ENCODE data around the gene MAPKAP1.
"Not testable (repeated sequence)": the region's sequence is repeated elsewhere in the genome, so short reads cannot be mapped to it uniquely, and the experiment has no call there.

MAPKAP1 gene

GRCh38 chr9:125407432-125407973 is 299.5 kb downstream of the MAPKAP1 start:
- DNase-seq, result no peak

- DNase-seq, result no peak
These were observed 300.3 kb downstream of the MAPKAP1 start for GRCh38 chr9:125406810-125407087.

GRCh38 chr9:125405938-125406809 is 300.8 kb downstream of the MAPKAP1 start:
- DNase-seq, result no peak

GRCh38 chr9:125404733-125405132 is 302.3 kb downstream of the MAPKAP1 start:
- no peak for DNase-seq

DNA sequence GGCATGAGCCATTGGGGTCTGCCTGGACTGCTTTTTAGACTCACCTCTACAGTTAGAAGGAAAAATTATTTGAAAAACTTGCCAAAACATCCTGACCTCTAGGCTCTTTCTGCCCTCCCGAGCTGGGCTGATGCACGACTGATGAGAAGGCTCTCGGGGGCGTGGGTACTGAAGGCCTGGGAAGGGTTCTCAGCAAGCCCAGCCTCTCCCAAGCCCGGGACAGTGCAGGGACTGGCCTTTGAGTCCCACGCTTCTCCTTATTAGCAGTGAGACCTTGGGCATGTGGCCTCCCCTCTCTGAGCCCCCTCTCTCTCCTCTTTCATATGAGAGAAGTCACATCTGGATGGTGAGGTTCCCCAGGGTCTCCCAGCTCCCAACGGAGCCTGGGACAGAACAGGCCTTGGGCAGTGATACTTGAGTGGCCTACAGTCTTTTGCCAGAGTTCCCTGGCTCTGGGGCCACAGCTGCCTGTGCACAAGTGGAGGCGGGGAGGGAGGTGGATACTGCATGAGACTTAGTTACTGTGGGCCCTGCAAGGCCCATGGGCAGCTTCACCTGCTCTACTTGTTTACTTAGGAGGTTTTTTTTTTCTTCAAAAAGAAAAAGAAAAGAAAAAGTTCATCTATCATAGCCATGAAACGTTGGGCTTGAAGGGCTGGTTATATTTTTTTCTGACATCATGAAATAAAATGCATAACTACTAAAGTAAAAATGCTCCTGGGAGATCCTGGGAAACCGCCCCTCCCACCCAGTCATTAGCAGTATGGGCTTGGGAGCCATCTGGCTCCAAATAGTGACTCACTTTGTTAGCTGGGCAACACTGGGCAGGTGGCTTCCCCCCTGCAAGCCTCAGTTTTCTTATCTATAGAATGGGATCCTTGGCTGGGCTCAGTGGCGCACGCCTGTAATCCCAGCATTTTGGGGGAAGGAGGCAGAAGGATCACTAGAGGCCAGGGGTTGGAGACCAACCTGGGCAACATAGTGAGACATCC is 306.0 kb downstream of the MAPKAP1 start:
- no peak for DNase-seq

- not testable (repeated sequence) for DNase-seq
These were observed 306.8 kb downstream of the MAPKAP1 start for GRCh38 chr9:125400232-125400631.

- DNase-seq, result no peak
These were observed 307.3 kb downstream of the MAPKAP1 start for GRCh38 chr9:125399666-125400065.

GRCh38 chr9:125399165-125399564 is 307.8 kb downstream of the MAPKAP1 start:
- no peak for DNase-seq

DNA sequence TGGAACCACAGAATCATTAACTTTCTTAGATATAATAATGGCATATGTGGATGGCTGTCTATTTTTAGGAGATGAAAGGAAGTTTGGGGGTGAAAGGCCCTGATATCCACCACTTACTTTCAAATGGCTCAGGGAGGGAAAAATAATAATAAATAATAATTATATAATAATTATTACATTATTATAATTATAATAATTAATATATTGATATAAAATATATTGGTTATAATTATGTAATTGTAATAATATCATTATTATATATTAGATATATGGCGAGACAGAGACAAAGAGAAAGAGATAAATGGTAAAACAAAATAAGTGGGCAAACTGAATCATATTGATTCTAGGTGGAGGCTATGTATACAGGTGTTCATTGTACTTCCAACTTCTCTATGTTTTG is 308.8 kb downstream of the MAPKAP1 start:
- DNase-seq, result no peak

GRCh38 chr9:125397736-125398135 is 309.3 kb downstream of the MAPKAP1 start:
- no peak for DNase-seq

- no peak for DNase-seq
These were observed 310.2 kb downstream of the MAPKAP1 start for GRCh38 chr9:125396799-125397198.

- no peak for DNase-seq
These were observed 313.6 kb downstream of the MAPKAP1 start for GRCh38 chr9:125393426-125393825.

- no peak for DNase-seq
These were observed 315.3 kb downstream of the MAPKAP1 start for GRCh38 chr9:125391704-125392103.

DNA sequence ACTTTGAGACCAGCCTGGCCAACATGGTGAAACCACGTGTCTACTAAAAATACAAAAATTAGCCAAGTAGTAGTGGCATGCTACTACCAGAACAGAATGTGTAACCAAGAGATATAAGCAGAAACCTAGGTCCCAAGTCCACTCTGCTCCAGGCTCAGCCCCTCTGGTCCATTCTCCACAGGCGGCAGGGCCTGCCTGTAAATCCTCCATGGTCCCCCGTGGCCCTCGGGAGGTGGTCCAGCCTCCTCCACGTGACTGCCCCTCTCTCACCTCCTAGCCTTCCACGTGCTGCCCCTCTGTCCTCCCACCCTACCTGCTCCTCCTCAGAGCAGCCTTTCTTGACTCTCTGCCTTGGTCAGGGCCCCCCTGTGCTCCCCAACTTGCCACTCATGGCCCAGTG is 318.0 kb downstream of the MAPKAP1 start:
- no peak for DNase-seq

GRCh38 chr9:125387861-125388524 is 319.0 kb downstream of the MAPKAP1 start:
- no peak for DNase-seq

All from SW 1271 (cell line).